Breast epithelium (tissue), 4 donors: ENCODE measurements around the gene C4BPA. TPM values are rescaled to one million over a fixed set of nuclear protein-coding genes. Genes with fewer than 3 reads are reported as not detected.

Experiments used
- DNase-seq, 2 donors: peaks; one replicate each; pipeline ENCODE4 v3.0.0-alpha.2; 2019; ENCODE audit warnings: low spot score in 2 of 2
- H3K27ac ChIP-seq, 2 donors: fragments of 200-600 bp; sonication (generic) in 1 of 2; one replicate each; pipeline ENCODE4 v1.5.1; 2016 to 2019; ENCODE audit warnings: mild to moderate bottlenecking in 1 of 2
- H3K27me3 ChIP-seq, 2 donors: fragments of 200-600 bp; sonication (generic) in 1 of 2; one replicate each; pipeline versions ENCODE4 v1.5.1 to v1.6.0; 2017 to 2019; ENCODE audit warnings: control low read depth in 1 of 2, mild to moderate bottlenecking in 1 of 2
- H3K36me3 ChIP-seq: fragments of 200-600 bp; one replicate; pipeline ENCODE4 v1.5.1; 2019
- H3K4me1 ChIP-seq, 2 donors: fragments of 200-600 bp; sonication (generic); one replicate each; pipeline ENCODE4 v1.5.1; 2016 to 2019; ENCODE audit warnings: control low read depth in 1 of 2
- H3K4me3 ChIP-seq, 3 donors: fragments of 200-600 bp; sonication (generic); 1 replicate in 2 of 3; 2 replicates in 1 of 3; pipeline ENCODE4 v1.5.1; 2016 to 2019; ENCODE audit warnings: mild to moderate bottlenecking in 3 of 3, moderate library complexity in 2 of 3
- H3K9me3 ChIP-seq, 2 donors: fragments of 200-600 bp; sonication (generic) in 1 of 2; one replicate each; pipeline ENCODE4 v1.5.1; 2016 to 2019; ENCODE audit warnings: control low read depth in 1 of 2
- CTCF ChIP-seq, 3 donors: fragments of 450-650 bp; IDR thresholded peaks; one replicate each; pipeline ENCODE4 v1.5.1; 2016 to 2017; ENCODE audit warnings: antibody characterized with exemption in 3 of 3, mild to moderate bottlenecking in 3 of 3, moderate library complexity in 3 of 3
- POLR2A ChIP-seq: fragments of 450-650 bp; IDR thresholded peaks from one replicate; pipeline ENCODE4 v1.6.1; 2016; ENCODE audit warnings: antibody characterized with exemption, mild to moderate bottlenecking, moderate library complexity
- POLR2AphosphoS5 ChIP-seq, 3 donors: sonication (generic); formaldehyde crosslinking; IDR thresholded peaks; one replicate each; pipeline ENCODE4 v1.6.1; 2017; ENCODE audit warnings: antibody characterized with exemption in 3 of 3
- intact Hi-C: fragments of 100-400 bp; cut with DNase I; formaldehyde crosslinking; loops from one replicate; pipeline ENCODE4 v1.15.1; 2023; ENCODE audit warnings: low total_unique reads
- total RNA-seq, 3 donors: library from RNA; depleted of rRNA; stranded (reverse); fragments of >200 nt; gene quantifications; one replicate each; pipeline ENCODE4 v1.1.0, GENCODE V29; 2016

Gene C4BPA
- total RNA-seq, 3 donors from 2014 or later, result 6.4 to 7.5 TPM; not detected in 1

- no peaks in the 10 kb centered on the region for H3K36me3 ChIP-seq
- H3K4me3 ChIP-seq, result no peak overlapping the region
- DNase-seq, result no peak
- intact Hi-C loops, result no loop called here
- no peak for TF ChIP-seq POLR2A
- TF ChIP-seq CTCF (IDR thresholded peaks at IDR 0.05), result no peak
- TF ChIP-seq POLR2AphosphoS5 (IDR thresholded peaks at IDR 0.05), result no peak
- H3K27ac ChIP-seq, result no peak overlapping the region
- peaks cover 13 to 22% of the 10 kb centered on the region in 2 donors for H3K9me3 ChIP-seq
- H3K27me3 ChIP-seq, result no peaks in the 10 kb centered on the region
- H3K4me1 ChIP-seq, result no peaks in the 10 kb centered on the region
These were observed 25.0 kb downstream of the C4BPA start for GRCh38 chr1:207129053-207129452.

GRCh38 chr1:207130252-207131036, 26.4 kb downstream of the C4BPA start:
- no peak for TF ChIP-seq POLR2A
- TF ChIP-seq CTCF (IDR thresholded peaks at IDR 0.05), result no peak
- no peak for TF ChIP-seq POLR2AphosphoS5 (IDR thresholded peaks at IDR 0.05)
- no peaks in the 10 kb centered on the region for H3K36me3 ChIP-seq
- no peaks in the 10 kb centered on the region for H3K27me3 ChIP-seq
- H3K27ac ChIP-seq, result no peak overlapping the region
- no peak overlapping the region for H3K4me3 ChIP-seq
- H3K9me3 ChIP-seq, result peaks cover 13 to 22% of the 10 kb centered on the region in 2 donors
- intact Hi-C loops, result no loop called here
- no peak for DNase-seq
- H3K4me1 ChIP-seq, result no peaks in the 10 kb centered on the region

- no peak for DNase-seq
- TF ChIP-seq POLR2A, result no peak
- TF ChIP-seq POLR2AphosphoS5 (IDR thresholded peaks at IDR 0.05), result no peak
- TF ChIP-seq CTCF (IDR thresholded peaks at IDR 0.05), result no peak
- H3K27ac ChIP-seq, result no peak overlapping the region
- H3K27me3 ChIP-seq, result no peaks in the 10 kb centered on the region
- intact Hi-C loops, result no loop called here
- H3K4me3 ChIP-seq, result no peak overlapping the region
- no peaks in the 10 kb centered on the region for H3K36me3 ChIP-seq
- H3K4me1 ChIP-seq, result no peaks in the 10 kb centered on the region
- H3K9me3 ChIP-seq, result peaks cover 13 to 22% of the 10 kb centered on the region in 2 donors
These were observed 27.1 kb downstream of the C4BPA start for GRCh38 chr1:207131163-207131562.

- no peaks in the 10 kb centered on the region for H3K36me3 ChIP-seq
- no peak overlapping the region for H3K27ac ChIP-seq
These were observed 30.5 kb downstream of the C4BPA start for GRCh38 chr1:207134581-207134980.

More at GRCh38 chr1:207134581-207134980, 30.5 kb downstream of the C4BPA start:
- Histone ChIP-seq H3K4me3 (no peak overlapping the region), H3K9me3 (peaks cover 0 to 16% of the 10 kb centered on the region in 2 donors), H3K27me3 (no peaks in the 10 kb centered on the region), H3K4me1 (no peaks in the 10 kb centered on the region)
- intact Hi-C loops, result no loop called here
- TF ChIP-seq POLR2AphosphoS5 (IDR thresholded peaks at IDR 0.05) (no peak), POLR2A (no peak), CTCF (IDR thresholded peaks at IDR 0.05) (no peak)
- no peak for DNase-seq
